CD4-positive, alpha-beta T cell treated with Interleukin-6 at 100 ng/mL for 8 hours (primary cell): ENCODE measurements around the gene TCL1A.
"Not testable (repeated sequence)": the region's sequence is repeated elsewhere in the genome, so short reads cannot be mapped to it uniquely, and the experiment has no call there.

Experiments
- DNase-seq: peaks from one replicate; pipeline ENCODE4 v3.0.0-alpha.2; 2020; ENCODE audit warnings: mixed read lengths, low spot score

Gene TCL1A, protein sequence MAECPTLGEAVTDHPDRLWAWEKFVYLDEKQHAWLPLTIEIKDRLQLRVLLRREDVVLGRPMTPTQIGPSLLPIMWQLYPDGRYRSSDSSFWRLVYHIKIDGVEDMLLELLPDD

DNA sequence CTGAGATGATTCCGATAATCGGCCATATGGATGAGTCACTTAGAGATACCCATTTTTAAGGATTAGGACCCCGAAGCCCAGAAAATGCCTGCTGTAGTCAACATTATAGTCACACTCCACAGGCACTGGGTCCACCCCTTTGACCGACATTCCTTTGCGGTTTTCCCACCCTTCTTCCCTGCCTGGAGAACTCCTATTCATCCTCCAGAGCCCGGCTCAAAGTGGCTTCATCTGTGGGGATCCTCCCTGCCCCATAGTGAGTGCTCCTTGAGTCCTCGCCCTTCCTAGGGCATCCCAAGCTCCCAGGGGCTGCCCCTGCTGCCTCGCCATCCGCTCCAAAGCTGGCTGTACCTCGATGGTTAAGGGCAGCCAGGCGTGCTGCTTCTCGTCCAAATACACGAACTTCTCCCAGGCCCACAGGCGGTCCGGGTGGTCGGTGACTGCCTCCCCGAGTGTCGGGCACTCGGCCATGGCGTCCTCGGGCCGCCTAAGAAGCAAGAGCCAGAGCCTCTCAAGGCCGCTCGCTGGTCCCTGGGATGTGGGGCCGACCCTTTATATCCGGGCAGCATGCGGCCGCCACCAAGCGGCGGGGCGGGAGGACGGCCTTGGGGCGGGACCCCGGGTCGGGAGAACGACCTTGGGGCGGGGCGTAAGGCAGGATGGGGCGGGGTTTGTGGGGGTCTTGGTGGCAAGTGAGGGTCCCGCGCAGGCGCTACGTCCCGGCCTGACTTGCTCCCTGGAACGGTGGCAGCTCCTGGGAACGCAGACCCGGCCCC lies at the start of gene TCL1A:
TCL1A (minus strand) TSS at position 530 of the 776 bp plus-strand sequence; CDS start at position 471, 59 bp downstream.
- no peak for DNase-seq

DNA sequence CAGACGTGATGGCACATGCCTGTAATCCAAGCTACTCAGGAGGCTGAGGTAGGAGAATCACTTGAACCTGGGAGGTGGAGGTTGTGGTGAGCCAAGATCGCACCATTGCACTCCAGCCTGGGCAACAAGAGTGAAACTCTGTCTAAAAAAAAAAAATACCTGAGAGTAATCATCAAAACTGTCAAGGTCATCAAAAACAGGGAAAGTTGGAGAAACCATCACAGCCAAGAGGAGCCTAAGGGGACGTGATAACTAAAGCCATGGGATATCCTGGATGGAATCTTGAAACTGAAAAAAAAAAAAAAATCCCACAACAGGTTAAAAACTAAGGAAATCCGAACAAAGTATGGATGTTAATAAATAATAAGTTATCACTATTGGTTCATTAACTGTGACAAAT lies 49.1 kb upstream of the TCL1A start:
- DNase-seq, result not testable (repeated sequence)

DNA sequence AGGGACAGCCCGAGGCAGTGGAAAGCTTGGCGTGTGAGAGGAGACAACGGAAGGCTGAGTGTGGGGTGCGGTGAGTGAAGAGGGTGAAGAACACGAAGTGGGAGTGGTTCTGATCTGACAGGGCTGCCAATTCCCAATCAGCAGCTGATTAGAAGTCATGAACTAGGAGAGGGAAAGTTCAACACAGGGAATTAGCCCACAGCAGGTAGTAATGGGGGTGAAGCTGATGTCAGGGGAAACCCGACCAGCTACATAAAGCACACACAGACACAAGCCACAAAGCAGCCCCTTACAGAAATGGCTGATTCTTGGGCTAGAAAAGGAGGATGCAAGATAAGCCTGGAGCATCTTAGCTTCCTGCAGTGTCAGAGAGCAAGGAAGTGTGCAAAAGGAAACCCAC lies 47.5 kb upstream of the TCL1A start:
- no peak for DNase-seq

DNA sequence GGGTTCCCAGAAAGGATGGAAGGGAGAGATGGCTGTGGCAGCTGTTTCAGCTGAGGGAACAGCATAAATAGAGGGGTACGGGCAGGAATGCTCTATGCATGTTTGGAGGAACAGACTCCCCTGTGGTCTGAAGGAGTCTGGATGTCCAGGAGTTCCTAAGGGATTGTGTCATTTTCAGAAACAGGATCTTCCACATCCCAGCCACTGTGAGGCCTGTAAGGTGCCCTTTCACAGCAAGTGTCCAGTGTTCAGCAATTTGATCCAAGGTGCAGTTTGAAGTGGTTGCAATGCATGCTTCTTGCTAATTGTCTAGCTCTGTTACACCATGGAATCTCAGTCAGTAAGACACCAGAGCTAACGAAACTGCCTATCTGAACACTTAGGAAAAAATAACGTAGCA lies 46.7 kb upstream of the TCL1A start:
- no peak for DNase-seq

DNA sequence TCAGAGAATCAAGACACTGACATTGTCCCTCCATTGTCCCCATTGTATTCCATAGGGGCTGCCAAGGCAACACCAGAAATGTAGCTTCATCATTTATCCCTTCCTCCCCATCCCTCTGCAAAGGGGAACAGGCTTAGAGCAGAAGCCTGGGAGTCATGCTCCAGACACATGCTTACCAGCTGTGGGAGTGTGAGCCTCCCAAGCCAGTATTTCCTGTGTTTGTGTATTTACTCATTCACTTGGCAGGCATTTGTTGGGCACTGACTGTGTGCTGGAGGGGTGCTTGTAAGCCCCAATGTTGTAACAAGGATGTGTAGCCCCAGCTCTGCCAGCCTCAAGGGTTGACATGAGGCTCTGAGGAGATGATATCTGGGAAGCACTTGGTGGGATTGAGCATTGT lies 46.0 kb upstream of the TCL1A start:
- DNase-seq, result no peak

DNA sequence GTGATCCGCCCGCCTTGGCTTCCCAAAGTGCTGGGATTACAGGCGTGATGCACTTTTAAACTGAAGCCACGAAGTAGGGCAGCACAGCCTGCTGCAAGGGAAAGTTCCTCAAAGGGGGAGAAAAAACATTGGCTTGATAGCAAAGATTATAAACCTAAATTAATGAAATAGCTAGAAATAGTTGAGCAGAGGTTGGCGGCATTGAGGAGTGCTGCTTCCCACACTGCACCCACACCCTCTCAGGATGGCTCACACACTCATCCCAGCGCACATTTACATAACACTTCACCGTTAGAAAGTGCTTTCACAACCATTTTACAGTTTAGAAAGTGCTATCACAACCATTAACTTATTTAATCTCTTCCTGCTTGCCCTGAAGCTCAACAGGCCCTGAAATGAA lies 44.4 kb upstream of the TCL1A start:
- DNase-seq, result no peak

DNA sequence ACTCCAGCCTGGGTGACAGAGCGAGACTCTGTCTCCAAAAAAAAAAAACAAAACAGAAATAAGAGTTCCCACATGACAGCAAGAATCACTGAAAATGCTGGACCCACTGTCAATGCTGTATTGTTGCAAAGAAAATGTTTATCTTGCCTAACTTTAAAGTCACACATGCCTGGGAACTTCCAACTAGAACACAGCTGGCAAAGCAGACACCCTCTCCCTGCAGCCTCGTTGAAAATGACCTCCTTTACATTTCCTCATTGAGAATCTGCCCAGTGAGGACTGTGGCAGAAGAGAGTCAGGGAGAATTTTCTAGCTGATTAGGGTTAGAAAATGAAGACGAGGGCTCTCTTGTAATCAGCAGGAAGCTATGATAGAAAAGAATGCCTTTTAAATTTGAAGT lies 42.8 kb upstream of the TCL1A start:
- no peak for DNase-seq

DNA sequence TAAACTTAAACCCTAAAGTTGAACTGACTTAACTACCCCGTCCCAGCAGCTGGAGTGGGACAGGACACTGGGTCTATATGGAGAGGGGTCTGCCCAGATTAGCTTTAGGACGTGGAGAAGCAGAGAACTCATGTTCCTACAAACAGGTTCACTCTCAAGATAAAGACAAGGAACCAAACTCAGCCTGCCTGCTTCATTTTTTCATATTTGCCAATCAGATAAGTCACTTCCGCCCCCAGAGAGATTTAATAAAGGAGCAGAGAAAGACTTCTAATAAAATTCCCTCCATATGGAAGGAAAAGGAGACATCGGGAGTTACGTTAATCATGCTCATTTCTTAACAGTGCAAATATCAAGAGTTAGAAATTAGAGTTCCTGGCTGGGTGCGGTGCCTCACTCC lies 42.2 kb upstream of the TCL1A start:
- no peak for DNase-seq

DNA sequence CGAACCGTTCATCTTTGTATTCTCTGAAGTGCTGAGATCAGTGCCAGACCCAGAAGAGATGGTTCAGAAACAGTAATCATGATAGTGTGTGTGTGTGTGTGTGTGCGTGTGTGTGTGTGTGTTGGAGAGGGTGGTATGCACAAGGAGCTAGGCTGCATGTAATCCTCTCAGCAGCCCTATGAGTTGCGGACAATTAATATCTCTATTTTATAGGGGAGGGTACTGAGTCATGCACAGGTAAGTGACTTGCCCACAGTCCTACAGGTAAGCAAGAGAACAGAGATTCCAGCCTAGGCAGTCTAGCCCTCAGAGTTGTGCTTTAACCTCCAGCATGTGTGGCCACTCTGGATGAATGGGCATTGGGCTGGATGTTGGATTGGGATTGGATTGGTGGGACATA lies 27.9 kb upstream of the TCL1A start:
- no peak for DNase-seq

DNA sequence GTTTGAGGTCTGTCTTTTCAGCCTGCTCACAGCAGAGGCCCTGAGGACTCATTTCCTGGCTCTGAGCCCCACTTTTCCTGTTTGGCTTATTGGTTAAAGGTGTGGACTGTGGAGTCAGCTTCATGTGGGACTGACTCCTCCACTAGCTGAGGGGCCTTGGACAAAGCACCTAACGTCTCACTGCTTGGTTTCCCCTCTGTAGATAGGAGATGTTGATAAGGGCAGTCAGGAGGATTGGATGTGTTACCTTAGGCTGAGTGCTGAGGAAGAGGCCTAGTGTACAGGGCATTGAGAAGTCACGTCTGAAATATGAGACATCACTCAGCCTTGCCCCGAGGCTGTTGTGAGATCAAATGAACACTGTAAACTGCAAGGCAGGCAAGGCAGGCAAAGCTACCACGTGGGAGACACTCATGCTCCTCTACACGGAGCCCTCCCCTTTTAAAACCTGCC lies 27.1 kb upstream of the TCL1A start:
- DNase-seq, result no peak

DNA sequence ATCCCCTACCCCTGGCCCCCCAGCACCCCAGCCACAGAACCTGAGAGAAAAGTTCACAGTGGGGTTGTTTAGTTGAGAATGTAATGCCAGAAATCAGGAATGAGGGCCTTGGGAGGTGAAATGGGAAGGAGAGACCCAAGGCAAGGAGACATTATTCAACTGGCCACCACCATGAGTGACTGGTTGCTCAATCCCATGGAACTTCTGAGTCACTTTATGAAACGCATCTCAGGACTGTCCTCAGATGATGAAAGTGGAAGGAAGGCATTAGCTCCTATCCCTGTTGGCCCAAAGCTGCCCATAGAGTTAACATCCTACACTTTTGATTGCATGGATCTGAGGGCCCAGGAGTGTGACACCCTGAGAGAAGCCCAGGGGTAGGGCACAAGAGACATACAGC lies 25.4 kb upstream of the TCL1A start:
- DNase-seq, result no peak

DNA sequence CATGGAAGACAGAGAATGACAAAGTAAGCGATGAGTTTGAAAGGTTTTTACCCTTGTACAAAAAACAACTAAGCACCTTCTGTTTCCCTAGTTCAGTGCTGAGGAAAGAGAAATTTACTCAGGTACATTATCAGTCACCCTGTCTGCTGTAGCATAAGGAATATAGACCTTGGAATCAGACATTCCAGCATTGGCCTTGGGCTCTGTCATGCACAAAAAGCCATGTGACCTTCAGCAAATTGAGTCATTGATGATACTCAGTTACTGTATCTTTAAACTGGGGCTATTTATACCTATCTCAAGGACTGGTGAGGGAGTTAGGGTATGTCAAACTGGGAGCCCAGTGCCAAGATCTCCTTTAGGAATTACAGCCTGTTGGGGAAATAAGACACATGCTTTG lies 19.3 kb upstream of the TCL1A start:
- DNase-seq, result no peak

DNA sequence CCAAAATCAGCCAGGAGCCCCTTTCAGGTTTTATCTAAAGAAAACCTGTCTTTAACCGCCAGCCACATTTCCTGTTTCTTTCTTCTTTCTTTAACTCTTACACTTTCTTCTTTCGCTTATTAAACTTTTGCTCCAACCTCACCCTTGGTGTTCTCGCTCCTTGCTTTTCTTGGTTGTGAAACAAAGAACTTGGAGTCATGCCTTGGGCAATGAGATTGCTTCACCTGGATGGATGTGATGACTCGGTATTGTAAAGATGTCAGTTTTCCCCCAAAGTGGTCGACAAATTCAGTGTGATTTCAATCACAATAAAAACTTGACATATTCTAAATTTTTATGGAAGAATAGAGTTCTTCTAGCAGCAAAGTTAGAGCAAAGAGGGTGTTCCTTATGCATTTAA lies 16.2 kb upstream of the TCL1A start:
- DNase-seq, result no peak

DNA sequence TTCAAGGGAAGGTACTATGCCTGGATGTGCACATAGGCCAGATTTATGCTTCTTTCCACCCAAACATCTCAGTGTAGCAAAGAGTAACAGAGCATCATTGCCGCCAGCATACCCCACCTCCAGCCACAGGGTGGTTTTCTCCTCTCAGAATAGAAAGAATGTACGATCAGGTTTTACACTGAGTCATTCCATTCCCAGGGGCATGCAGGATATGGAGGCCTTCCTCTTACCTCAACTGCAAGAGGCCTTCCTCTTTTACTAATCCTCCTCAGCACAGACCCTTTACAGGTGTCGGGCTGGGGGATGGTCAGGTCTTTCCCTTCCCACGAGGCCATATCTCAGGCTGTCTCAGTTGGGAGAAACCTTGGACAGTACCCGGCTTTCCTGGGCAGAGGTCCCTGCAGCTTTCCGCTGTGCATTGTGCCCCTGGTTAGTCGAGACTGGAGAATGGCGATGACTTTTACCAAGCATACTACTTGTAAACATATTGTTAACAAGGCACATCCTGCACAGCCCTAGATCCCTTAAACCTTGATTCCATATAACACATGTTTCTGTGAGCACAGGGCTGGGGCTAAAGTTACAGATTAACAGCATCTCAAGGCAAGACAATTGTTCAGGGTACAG lies 15.6 kb upstream of the TCL1A start:
- not testable (repeated sequence) for DNase-seq

DNA sequence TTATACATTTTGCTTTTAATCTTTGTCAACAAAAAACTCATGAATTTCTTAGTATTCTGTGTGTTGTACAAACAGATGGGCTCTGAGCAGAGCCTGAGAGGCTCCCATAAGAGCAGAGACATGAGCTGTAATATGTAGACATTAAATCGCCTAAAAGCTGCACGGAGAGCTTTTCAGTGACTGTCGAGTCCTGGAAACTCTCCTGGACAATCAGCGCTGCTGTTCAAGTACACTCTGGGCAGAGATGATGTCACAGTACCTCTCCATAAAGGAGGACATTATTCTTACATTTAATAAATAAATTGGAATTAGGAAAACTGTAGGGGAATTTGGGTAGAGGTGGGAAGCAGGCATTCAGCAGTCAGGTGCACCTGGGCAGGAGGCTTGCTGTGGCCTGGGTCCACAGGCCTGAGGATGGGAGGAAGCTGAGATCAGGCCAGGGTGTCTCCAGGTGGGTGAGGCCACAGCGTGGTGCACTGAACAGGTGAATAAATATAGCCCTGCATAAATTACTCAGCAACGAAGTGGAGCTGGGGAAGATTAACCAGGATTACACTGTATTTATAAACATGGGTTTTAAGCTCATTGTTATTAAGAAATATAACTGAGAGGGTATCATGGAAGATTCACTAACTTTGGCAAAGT lies 13.3 kb upstream of the TCL1A start:
- no peak for DNase-seq

DNA sequence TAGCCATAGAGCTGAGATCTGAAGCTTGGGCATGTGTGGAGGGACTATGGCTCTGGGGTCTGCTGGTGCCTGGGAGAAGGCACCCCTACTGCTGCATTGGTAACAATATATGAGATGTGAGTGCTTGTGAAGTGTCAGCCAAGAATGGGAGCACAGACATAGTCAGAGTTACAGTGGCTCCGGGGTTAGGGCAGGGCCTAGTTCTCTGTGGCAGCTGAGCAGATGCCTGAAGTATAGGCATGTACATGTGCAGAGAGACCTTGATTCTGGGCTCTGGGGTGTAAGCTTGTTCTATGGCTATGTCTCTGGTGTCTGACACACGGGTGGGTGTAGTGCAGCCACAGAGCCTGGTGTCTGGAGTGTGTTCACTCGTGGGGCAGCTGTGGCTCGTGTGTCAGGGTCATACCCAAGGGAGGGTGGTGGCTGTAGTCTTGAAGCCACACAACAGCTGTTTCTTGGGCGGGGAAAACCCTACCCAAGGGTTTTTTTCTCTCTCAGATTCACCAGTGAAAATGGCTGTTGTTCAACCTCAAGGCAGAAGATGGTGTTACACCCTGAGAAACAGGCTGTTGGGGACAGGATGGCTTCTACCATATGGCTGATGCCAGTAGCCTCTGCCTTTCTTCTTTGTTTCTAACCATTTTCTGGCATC lies 11.9 kb upstream of the TCL1A start:
- DNase-seq, result no peak

DNA sequence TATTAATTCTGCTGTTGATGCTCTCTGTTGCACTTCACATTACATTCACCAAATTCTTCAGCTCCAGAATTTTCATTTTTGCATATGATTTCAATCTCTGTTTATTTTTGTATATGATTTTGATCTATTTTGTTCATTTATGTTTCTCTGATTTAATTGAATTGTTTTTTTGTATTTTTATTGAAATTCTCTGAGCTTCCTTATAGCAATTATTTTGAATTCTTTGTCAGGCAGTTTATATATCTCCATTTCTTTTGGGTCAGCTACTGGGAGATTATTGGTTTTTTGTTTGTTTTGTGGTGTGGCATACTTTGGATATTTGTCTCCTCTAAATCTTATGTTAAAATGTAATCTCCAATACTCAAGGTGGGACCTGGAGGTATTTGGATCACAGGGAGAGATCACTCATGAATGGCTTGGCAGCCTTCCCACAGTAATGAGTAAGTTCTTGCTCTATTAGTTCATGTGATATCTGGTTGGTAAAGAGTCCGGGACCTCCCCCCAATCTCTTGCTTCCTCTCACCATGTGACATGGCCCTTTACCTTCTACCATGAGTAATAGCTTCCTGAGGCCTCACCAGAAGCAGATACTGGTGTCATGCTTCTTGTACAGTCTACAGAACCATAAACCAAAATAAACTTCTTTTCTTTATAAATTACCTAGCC lies 8.7 kb upstream of the TCL1A start:
- DNase-seq, result no peak

DNA sequence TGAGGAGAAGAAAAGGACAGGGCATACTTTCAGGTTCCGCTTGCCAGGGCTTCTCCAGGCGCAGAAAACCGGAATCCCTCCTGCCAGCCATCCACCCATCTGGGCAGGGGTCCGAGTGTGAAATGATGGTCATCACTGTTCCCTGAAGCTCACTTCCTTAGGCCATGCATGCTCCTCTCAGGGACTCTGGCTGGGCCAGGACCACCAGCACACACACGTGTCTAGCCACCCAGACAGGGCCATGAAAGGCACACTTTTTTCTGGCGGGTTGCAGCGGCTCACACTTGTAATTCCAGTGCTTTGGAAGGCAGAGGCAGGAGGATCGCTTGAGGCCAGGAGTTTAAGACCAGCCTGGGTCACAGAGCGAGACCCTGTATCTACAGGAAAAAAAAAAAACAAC lies 1.5 kb downstream of the TCL1A start:
- no peak for DNase-seq

DNA sequence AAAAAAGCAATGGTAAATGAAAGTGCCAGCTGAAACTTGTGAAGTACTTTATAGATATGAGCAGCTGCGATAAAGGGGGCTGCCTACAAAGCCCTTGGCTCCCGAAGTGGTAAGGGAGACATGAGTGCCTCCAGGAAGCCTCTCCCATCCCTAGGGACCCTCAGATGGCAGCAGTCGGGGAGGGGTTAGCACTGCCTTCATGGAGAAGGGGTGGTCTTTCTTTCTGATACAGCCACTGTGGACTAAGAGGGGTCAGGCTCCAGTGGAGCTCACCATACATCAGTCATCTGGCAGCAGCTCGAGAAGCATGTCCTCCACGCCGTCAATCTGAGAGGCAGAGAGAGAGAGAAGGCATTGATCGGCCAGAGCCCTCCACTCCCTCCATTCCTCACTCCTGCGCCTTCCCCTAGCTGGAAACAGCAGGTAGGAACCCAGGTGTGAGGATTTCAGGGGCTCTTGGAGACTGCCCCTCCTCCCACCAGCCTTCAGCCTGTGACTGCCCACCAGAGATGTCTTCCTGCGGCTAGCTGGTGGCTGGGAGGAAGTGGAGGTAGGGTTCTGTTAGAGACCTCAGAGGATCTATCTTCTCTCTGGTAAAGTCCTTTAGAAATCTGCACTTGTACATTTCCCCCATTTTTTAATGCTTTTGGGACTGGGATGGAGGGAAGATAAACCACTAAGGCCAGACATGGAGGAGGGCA lies 2.3 kb downstream of the TCL1A start:
- DNase-seq, result no peak

DNA sequence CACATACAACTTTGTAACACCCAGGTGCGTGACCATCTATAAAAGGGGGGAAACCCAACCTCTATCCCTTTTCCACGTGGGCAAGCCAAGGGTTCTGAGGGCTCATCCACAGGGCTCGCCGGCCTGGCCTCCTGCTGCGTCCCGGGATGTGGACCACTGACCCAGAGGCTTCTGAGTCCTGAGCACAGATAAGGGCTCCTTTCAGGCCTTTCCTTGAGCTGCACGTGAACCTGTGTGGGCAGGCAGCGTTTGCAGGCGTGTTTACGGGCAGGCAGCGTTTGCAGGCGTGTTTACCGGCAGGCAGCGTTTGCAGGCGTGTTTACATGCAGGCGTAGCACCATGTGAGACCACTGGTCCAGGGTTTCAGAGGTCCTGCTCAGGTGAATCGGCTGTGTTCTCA lies 3.8 kb downstream of the TCL1A start:
- no peak for DNase-seq

DNA sequence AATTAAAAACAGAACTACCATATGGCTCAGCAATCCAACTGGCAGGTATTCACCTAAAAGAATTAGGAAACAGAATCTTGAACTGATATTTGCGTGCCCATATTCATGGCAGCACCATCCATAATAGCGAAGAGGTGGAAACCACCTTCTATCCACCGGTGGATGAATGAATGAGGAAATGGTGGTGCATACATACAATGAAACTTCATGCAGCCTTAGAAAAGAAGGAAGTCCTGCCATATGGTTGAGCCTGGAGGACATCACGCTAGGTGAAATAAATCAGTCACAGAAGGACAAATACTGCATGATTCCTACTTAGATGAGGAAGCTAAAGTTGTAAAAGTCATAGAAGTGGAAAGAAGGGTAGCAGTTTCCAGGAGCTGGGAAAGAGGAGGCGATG lies 6.6 kb downstream of the TCL1A start:
- DNase-seq, result no peak
